H7 (cell line): ENCODE data around the gene CDK9. TPM values are rescaled to one million over a fixed set of nuclear protein-coding genes. Genes with fewer than 3 reads are reported as not detected.
A peak's percentile ranks its signal among the peaks of the same experiment; 100 is the strongest.
"Not testable (repeated sequence)": the region's sequence is repeated elsewhere in the genome, so short reads cannot be mapped to it uniquely, and the experiment has no call there.

Source experiments
- DNase-seq: peaks from one replicate; pipeline ENCODE4 v3.0.0; 2012
- H3K27me3 ChIP-seq: 2 replicates; pipeline ENCODE4 v1.6.0; 2011; ENCODE audit warnings: mild to moderate bottlenecking, low read length; ENCODE audit not compliant: control insufficient read depth, insufficient read depth
- H3K36me3 ChIP-seq: replicated peaks from 2 replicates; pipeline ENCODE4 v1.5.1; 2011; ENCODE audit warnings: low read length; ENCODE audit not compliant: control insufficient read depth, insufficient read depth
- H3K4me3 ChIP-seq: 2 replicates; pipeline ENCODE4 v1.5.1; 2011; ENCODE audit warnings: low read depth, mild to moderate bottlenecking, control low read depth, low read length, moderate library complexity; ENCODE audit not compliant: insufficient read depth
- total RNA-seq: library from RNA; depleted of rRNA; stranded (reverse); fragments of >200 nt; shearing (Covaris generic); gene quantifications from 2 replicates; pipeline ENCODE4 v1.2.3, GENCODE V29; 2014

CDK9 gene
- total RNA-seq, 1 experiment from 2014 or later = 56.6 TPM

- DNase-seq = peak; percentile 98
- H3K4me3 ChIP-seq = peak overlapping the region; percentile 58
- H3K36me3 ChIP-seq = peaks cover under 1% of the 10 kb centered on the region
- peaks cover 38% of the 10 kb centered on the region for H3K27me3 ChIP-seq
These were observed 31.5 kb upstream of the CDK9 start for GRCh38 chr9:127754099-127755060.

GRCh38 chr9:127755061-127756060, 30.5 kb upstream of the CDK9 start:
- H3K4me3 ChIP-seq = peak overlapping the region; percentile 58
- peak; percentile 99 for DNase-seq
- H3K36me3 ChIP-seq = no peaks in the 10 kb centered on the region
- peaks cover 38% of the 10 kb centered on the region for H3K27me3 ChIP-seq

GRCh38 chr9:127756233-127756632, 29.6 kb upstream of the CDK9 start:
- Histone ChIP-seq H3K27me3 (peaks cover 38% of the 10 kb centered on the region), H3K4me3 (no peak overlapping the region), H3K36me3 (no peaks in the 10 kb centered on the region)
- no peak for DNase-seq

- DNase-seq, H3K36me3 ChIP-seq, H3K4me3 ChIP-seq: not testable (repeated sequence)
- H3K27me3 ChIP-seq = peaks cover 36% of the 10 kb centered on the region
These were observed 29.1 kb upstream of the CDK9 start for GRCh38 chr9:127756776-127757175.

GRCh38 chr9:127758843-127759242, 27.0 kb upstream of the CDK9 start:
- H3K4me3 ChIP-seq = no peak overlapping the region
- peaks cover 20% of the 10 kb centered on the region for H3K27me3 ChIP-seq
- DNase-seq = no peak
- H3K36me3 ChIP-seq = no peaks in the 10 kb centered on the region

- no peak overlapping the region for H3K4me3 ChIP-seq
- no peak for DNase-seq
- H3K27me3 ChIP-seq = peaks cover 3% of the 10 kb centered on the region
- no peaks in the 10 kb centered on the region for H3K36me3 ChIP-seq
These were observed 24.8 kb upstream of the CDK9 start for GRCh38 chr9:127761061-127761460.

GRCh38 chr9:127761491-127761956, 24.3 kb upstream of the CDK9 start:
- Histone ChIP-seq H3K4me3 (no peak overlapping the region), H3K36me3 (no peaks in the 10 kb centered on the region), H3K27me3 (no peaks in the 10 kb centered on the region; the same call in 1 of the 2 replicates)
- peak; percentile 63 for DNase-seq

GRCh38 chr9:127762111-127762676, 23.6 kb upstream of the CDK9 start:
- no peaks in the 10 kb centered on the region for H3K27me3 ChIP-seq
- no peak overlapping the region for H3K4me3 ChIP-seq
- no peaks in the 10 kb centered on the region for H3K36me3 ChIP-seq
- DNase-seq = peak; percentile 68

- no peak overlapping the region for H3K4me3 ChIP-seq
- no peaks in the 10 kb centered on the region for H3K27me3 ChIP-seq
- H3K36me3 ChIP-seq = no peaks in the 10 kb centered on the region
- DNase-seq = peak; percentile 82
These were observed 21.9 kb upstream of the CDK9 start for GRCh38 chr9:127763918-127764384.

- H3K4me3 ChIP-seq = no peak overlapping the region
- H3K36me3 ChIP-seq = no peaks in the 10 kb centered on the region
- H3K27me3 ChIP-seq = peaks cover under 1% of the 10 kb centered on the region; the same call in 1 of the 2 replicates
- DNase-seq = no peak
These were observed 20.4 kb upstream of the CDK9 start for GRCh38 chr9:127765418-127765817.

GRCh38 chr9:127767410-127767809, 18.4 kb upstream of the CDK9 start:
- no peak for DNase-seq
- H3K36me3 ChIP-seq = no peaks in the 10 kb centered on the region
- H3K27me3 ChIP-seq = peaks cover 1% of the 10 kb centered on the region; the same call in 1 of the 2 replicates
- H3K4me3 ChIP-seq = no peak overlapping the region

- Histone ChIP-seq H3K36me3 (no peaks in the 10 kb centered on the region), H3K4me3 (no peak overlapping the region), H3K27me3 (peaks cover 1% of the 10 kb centered on the region; the same call in 1 of the 2 replicates)
- no peak for DNase-seq
These were observed 17.9 kb upstream of the CDK9 start for GRCh38 chr9:127767909-127768331.

- no peak for DNase-seq
- Histone ChIP-seq H3K4me3 (no peak overlapping the region), H3K27me3 (peaks cover 1% of the 10 kb centered on the region; the same call in 1 of the 2 replicates), H3K36me3 (no peaks in the 10 kb centered on the region)
These were observed 17.1 kb upstream of the CDK9 start for GRCh38 chr9:127768698-127769097.

GRCh38 chr9:127769101-127769500, 16.7 kb upstream of the CDK9 start:
- no peak overlapping the region for H3K4me3 ChIP-seq
- H3K27me3 ChIP-seq = peaks cover 1% of the 10 kb centered on the region; the same call in 1 of the 2 replicates
- DNase-seq = no peak
- H3K36me3 ChIP-seq = no peaks in the 10 kb centered on the region
